Endothelial cell of umbilical vein (primary cell): ENCODE measurements around the gene ARHGAP15. TPM values are rescaled to one million over a fixed set of nuclear protein-coding genes. Genes with fewer than 3 reads are reported as not detected.

Experiments used
- BruUV-seq: library from RNA; stranded (reverse); fragments of 400-500 nt; replicated peaks from 2 replicates; lab custom pipeline; 2021; lab: Mats Ljungman, UMichigan
- CTCF ChIA-PET: fragments of 300-600, 350-600 bp; sonication (Branson Sonifier 250); formaldehyde crosslinking; loops from one replicate; lab custom pipeline; 2021; ENCODE audit warnings: antibody characterized with exemption, inconsistent platforms; lab: Charles Lee
- POLR2A ChIA-PET: fragments of 300-600, 350-600 bp; sonication (Branson Sonifier 250); formaldehyde crosslinking; loops from one replicate; lab custom pipeline; 2021; ENCODE audit warnings: antibody characterized with exemption, inconsistent platforms; lab: Charles Lee
- DNase-seq: peaks from one replicate; pipeline ENCODE4 v3.0.0-alpha.2; 2011; ENCODE audit warnings: low read depth, low spot score
- FAIRE-seq: peaks from 2 replicates; lab custom pipeline; 2011; peaks lifted over from hg19 to GRCh38; lab: Jason Lieb, UNC
- H2AFZ ChIP-seq: 2 replicates; pipeline ENCODE4 v1.6.0; 2012; ENCODE audit warnings: low read depth, low read length, control low read depth, inconsistent platforms
- H3K27ac ChIP-seq: 2 replicates; pipeline ENCODE4 v1.5.1; 2011; ENCODE audit warnings: low read depth, mild to moderate bottlenecking, control low read depth, low read length, moderate library complexity; ENCODE audit not compliant: insufficient read depth
- H3K27me3 ChIP-seq, 2 experiments: 2 replicates each; pipeline versions ENCODE4 v1.6.0 to v1.6.1; 2011; ENCODE audit warnings: low read length in 2 of 2, mixed read lengths in 1 of 2; ENCODE audit not compliant: control insufficient read depth in 2 of 2, insufficient read depth in 2 of 2
- H3K36me3 ChIP-seq, 2 experiments: 2 replicates in 1 of 2; 3 replicates in 1 of 2; pipeline ENCODE4 v1.5.1; 2011; ENCODE audit warnings: low read length in 2 of 2, mild to moderate bottlenecking in 1 of 2, moderate library complexity in 1 of 2; ENCODE audit not compliant: control insufficient read depth in 2 of 2, insufficient read depth in 2 of 2; ENCODE audit errors: extremely low read depth in 1 of 2
- H3K4me1 ChIP-seq: 3 replicates; pipeline ENCODE4 v1.5.1; 2011; ENCODE audit warnings: mild to moderate bottlenecking, low read length; ENCODE audit not compliant: control insufficient read depth, insufficient read depth; ENCODE audit errors: extremely low read depth
- H3K4me2 ChIP-seq: 2 replicates; pipeline ENCODE4 v1.6.1; 2011; ENCODE audit warnings: low read length, control low read depth, mixed read lengths; ENCODE audit not compliant: insufficient read depth
- H3K4me3 ChIP-seq, 3 experiments: fragments of 200-600 bp in 1 of 3; sonication (generic), shearing (Covaris generic) in 1 of 3; replicated peaks in 1 of 3; 2 replicates each; pipeline ENCODE4 v1.5.1; 2011 to 2016; ENCODE audit warnings: control low read depth in 3 of 3, low read length in 3 of 3, mild to moderate bottlenecking in 2 of 3, inconsistent platforms in 1 of 3, low read depth in 1 of 3, moderate library complexity in 1 of 3; ENCODE audit not compliant: insufficient read depth in 1 of 3
- H3K79me2 ChIP-seq: 2 replicates; pipeline ENCODE4 v1.6.0; 2012; ENCODE audit warnings: low read length, inconsistent platforms; ENCODE audit not compliant: control insufficient read depth, insufficient read depth
- H3K9ac ChIP-seq: replicated peaks from 2 replicates; pipeline ENCODE3; 2011; ENCODE audit warnings: low read length, control low read depth; ENCODE audit not compliant: insufficient read depth; ENCODE audit errors: extremely low read depth
- H3K9me1 ChIP-seq: replicated peaks from 3 replicates; pipeline ENCODE4 v1.6.0; 2011; ENCODE audit warnings: mild to moderate bottlenecking, low read length; ENCODE audit not compliant: control insufficient read depth, insufficient read depth; ENCODE audit errors: extremely low read depth
- H3K9me3 ChIP-seq: replicated peaks from 2 replicates; pipeline ENCODE4 v1.5.1; 2012; ENCODE audit warnings: low read length, inconsistent platforms; ENCODE audit not compliant: control insufficient read depth, insufficient read depth
- H4K20me1 ChIP-seq: replicated peaks from 2 replicates; pipeline ENCODE3; 2011; ENCODE audit warnings: mild to moderate bottlenecking, low read length; ENCODE audit not compliant: control insufficient read depth, insufficient read depth; ENCODE audit errors: extremely low read depth
- CTCF ChIP-seq, 2 donors: IDR thresholded peaks; 1 replicate in 1 of 2; 2 replicates in 1 of 2; pipeline ENCODE4 v1.5.1; 2011; ENCODE audit warnings: low read length in 2 of 2, mild to moderate bottlenecking in 2 of 2, moderate library complexity in 2 of 2, control low read depth in 1 of 2, inconsistent platforms in 1 of 2, low read depth in 1 of 2; ENCODE audit not compliant: insufficient read depth in 1 of 2; ENCODE audit errors: extremely low read depth in 1 of 2
- EZH2 ChIP-seq: IDR thresholded peaks from 2 replicates; pipeline ENCODE4 v1.6.1; 2012; ENCODE audit warnings: borderline replicate concordance, low read depth, mild to moderate bottlenecking, moderate library complexity, low read length, inconsistent platforms; ENCODE audit not compliant: severe bottlenecking
- FOS ChIP-seq: IDR thresholded peaks from 2 replicates; pipeline ENCODE4 v1.6.1; 2011; ENCODE audit warnings: mild to moderate bottlenecking, low read length, moderate library complexity, borderline replicate concordance; ENCODE audit not compliant: insufficient read depth
- GATA2 ChIP-seq: IDR thresholded peaks from 2 replicates; pipeline ENCODE4 v1.7.0; 2011; ENCODE audit warnings: low read depth, mild to moderate bottlenecking, moderate library complexity, mixed read lengths, low read length; ENCODE audit not compliant: insufficient read length, insufficient read depth
- JUN ChIP-seq: IDR thresholded peaks from 2 replicates; pipeline ENCODE4 v1.6.1; 2011; ENCODE audit warnings: borderline replicate concordance, low read depth; ENCODE audit not compliant: insufficient read length, insufficient read depth
- MAX ChIP-seq: IDR thresholded peaks from 2 replicates; pipeline ENCODE4 v1.6.1; 2011; ENCODE audit not compliant: insufficient read depth, insufficient read length
- MYC ChIP-seq: IDR thresholded peaks from one replicate; pipeline ENCODE4 v1.6.1; 2011; ENCODE audit warnings: mild to moderate bottlenecking, low read depth, low read length
- POLR2AphosphoS5 ChIP-seq: IDR thresholded peaks from 2 replicates; pipeline ENCODE4 v1.6.1; 2012; ENCODE audit warnings: low read depth, mild to moderate bottlenecking, control low read depth, low read length, moderate library complexity; ENCODE audit not compliant: insufficient read depth
- dilution Hi-C: fragments of 300-500 bp; cut with MboI; formaldehyde crosslinking; loops from one replicate; pipeline ENCODE4 v1.15.0; 2019; ENCODE audit warnings: low sequenced_read_pairs; ENCODE audit not compliant: extremely low pct_ligation_motif_present
- intact Hi-C: fragments of 100-400 bp; cut with micrococcal nuclease; formaldehyde crosslinking; loops from one replicate; pipeline ENCODE4 v1.10.0; 2022
- polyA plus RNA-seq, 4 experiments: library from polyadenylated mRNA; depleted of rRNA in 3 of 4; stranded (reverse) in 3 of 4; unstranded in 1 of 4; fragments of >200 nt; gene quantifications; 2 replicates each; pipeline versions ENCODE4 v1.2.1 to v1.2.3, GENCODE V29; 2011 to 2012; ENCODE audit warnings: missing spikeins in 1 of 4
- total RNA-seq: library from RNA; stranded (reverse); gene quantifications from 2 replicates; pipeline ENCODE4 v1.2.3, GENCODE V29; 2021

Gene ARHGAP15
- total and polyA plus RNA-seq, 2 donors (not counting 3 experiments of a cell fraction or from before 2014, with no cell fraction given) = not detected

- H3K4me3 ChIP-seq = no peak overlapping the region
- intact Hi-C loops (no loop called here), dilution Hi-C loops (no loop called here)
- H2AFZ ChIP-seq = no peak overlapping the region
- no peaks in the 10 kb centered on the region for H3K27me3 ChIP-seq
- POLR2A ChIA-PET = no interaction called here
- FAIRE-seq (no peak), DNase-seq (no peak)
- H3K9ac ChIP-seq = no peak overlapping the region
- no peaks in the 10 kb centered on the region for H3K9me3 ChIP-seq
- CTCF ChIA-PET = interaction anchor here (0.8 to 1.3 kb wide), 3 partner anchors 33 to 115 kb away, joined by 3 read pairs; no protein-coding TSS in a partner anchor
- no TSS peak for BruUV-seq
- no peaks in the 10 kb centered on the region for H3K4me1 ChIP-seq
- no peak overlapping the region for H3K4me2 ChIP-seq
- TF ChIP-seq EZH2 (no peak), POLR2AphosphoS5 (no peak), CTCF (IDR thresholded peaks at IDR 0.05; ENCODE audit: extremely low read depth in 1 of 2, insufficient read depth in 1 of 2, low read depth in 1 of 2, low read length in 2 of 2) (no peak), GATA2 (no peak), FOS (no peak), MAX (no peak), JUN (no peak), MYC (no peak)
- H3K27ac ChIP-seq = no peak overlapping the region
- no peaks in the 10 kb centered on the region for H4K20me1 ChIP-seq
- H3K36me3 ChIP-seq = no peaks in the 10 kb centered on the region
- no peaks in the 10 kb centered on the region for H3K9me1 ChIP-seq
- H3K79me2 ChIP-seq = no peaks in the 10 kb centered on the region
Measured at GRCh38 chr2:143192106-143192505, 62.9 kb downstream of the ARHGAP15 start.
